Measurements from ENCODE around the gene MAN2C1.
"Not testable (repeated sequence)": the region's sequence is repeated elsewhere in the genome, so short reads cannot be mapped to it uniquely, and the experiment has no call there.

The MAN2C1 gene

GRCh38 chr15:75361361-75361988 lies 6.9 kb downstream of the MAN2C1 start:
- DNase-seq (ENCODE audit: low spot score): no peak

- peak; percentile 5 for DNase-seq (ENCODE audit: low spot score)
These were observed 7.6 kb downstream of the MAN2C1 start for GRCh38 chr15:75360856-75361255.

GRCh38 chr15:75360391-75360790 lies 8.0 kb downstream of the MAN2C1 start:
- DNase-seq (ENCODE audit: low spot score): peak; percentile 4

GRCh38 chr15:75359537-75360250 lies 8.7 kb downstream of the MAN2C1 start:
- DNase-seq (ENCODE audit: low spot score): no peak

- peak; percentile 4 for DNase-seq (ENCODE audit: low spot score)
These were observed 9.5 kb downstream of the MAN2C1 start for GRCh38 chr15:75358771-75359536.

GRCh38 chr15:75357976-75358673 lies 10.3 kb downstream of the MAN2C1 start:
- DNase-seq (ENCODE audit: low spot score): peak; percentile 4

- peak; percentile 10 for DNase-seq (ENCODE audit: low spot score)
These were observed 11.9 kb downstream of the MAN2C1 start for GRCh38 chr15:75356517-75356916.

- peak; percentile 24 for DNase-seq (ENCODE audit: low spot score)
These were observed 12.4 kb downstream of the MAN2C1 start for GRCh38 chr15:75356006-75356405.

GRCh38 chr15:75355369-75355768 lies 13.0 kb downstream of the MAN2C1 start:
- DNase-seq (ENCODE audit: low spot score): no peak

- DNase-seq (ENCODE audit: low spot score): peak; percentile 8
These were observed 14.0 kb downstream of the MAN2C1 start for GRCh38 chr15:75354454-75354853.

- peak; percentile 9 for DNase-seq (ENCODE audit: low spot score)
These were observed 14.8 kb downstream of the MAN2C1 start for GRCh38 chr15:75353604-75354003.

GRCh38 chr15:75352186-75353080 lies 16.0 kb downstream of the MAN2C1 start:
- DNase-seq (ENCODE audit: low spot score): peak; percentile 6

GRCh38 chr15:75350601-75351361 lies 17.6 kb downstream of the MAN2C1 start:
- DNase-seq (ENCODE audit: low spot score): peak; percentile 3

- DNase-seq (ENCODE audit: low spot score): peak; percentile 4
These were observed 18.4 kb downstream of the MAN2C1 start for GRCh38 chr15:75349851-75350588.

- not testable (repeated sequence) for DNase-seq (ENCODE audit: low spot score)
These were observed 19.1 kb downstream of the MAN2C1 start for GRCh38 chr15:75349351-75349669.

- DNase-seq (ENCODE audit: low spot score): peak; percentile 57
These were observed 19.7 kb downstream of the MAN2C1 start for GRCh38 chr15:75348562-75349350.

GRCh38 chr15:75348034-75348561 lies 20.3 kb downstream of the MAN2C1 start:
- no peak for DNase-seq (ENCODE audit: low spot score)

GRCh38 chr15:75347222-75348033 lies 21.0 kb downstream of the MAN2C1 start:
- DNase-seq (ENCODE audit: low spot score): peak; percentile 81
